Heart left ventricle (tissue), 16 donors: Measurements from ENCODE around the gene MGAT4A. TPM values are rescaled to one million over a fixed set of nuclear protein-coding genes. Genes with fewer than 3 reads are reported as not detected.

Source experiments
- ATAC-seq, 4 donors: fragments of 200-7000 bp; cut with Tn5 transposase; one replicate each; pipeline ENCODE4 v1.9.1; 2020 to 2022; ENCODE audit warnings: moderate library complexity in 4 of 4, mild to moderate bottlenecking in 3 of 4, moderate number of reproducible peaks in 1 of 4
- DNase-seq, 5 donors: peaks; one replicate each; pipeline ENCODE4 v3.0.0-alpha.2; 2020
- H3K27ac ChIP-seq, 12 donors: fragments of 200-600 bp; sonication (generic) in 4 of 12; one replicate each; pipeline versions ENCODE4 v1.5.0 to v1.8.0; 2016 to 2022; ENCODE audit warnings: mild to moderate bottlenecking in 2 of 12
- H3K27me3 ChIP-seq, 9 donors: fragments of 200-600 bp; sonication (generic) in 2 of 9; one replicate each; pipeline versions ENCODE4 v1.5.1 to v1.8.0; 2016 to 2022; ENCODE audit warnings: mild to moderate bottlenecking in 3 of 9
- H3K36me3 ChIP-seq, 9 donors: fragments of 200-600 bp; sonication (generic) in 2 of 9; one replicate each; pipeline versions ENCODE4 v1.5.0 to v1.8.0; 2018 to 2022; ENCODE audit warnings: mild to moderate bottlenecking in 2 of 9
- H3K4me1 ChIP-seq, 12 donors: fragments of 200-600 bp; sonication (generic) in 4 of 12; one replicate each; pipeline versions ENCODE4 v1.5.0 to v1.8.0; 2016 to 2022; ENCODE audit warnings: mild to moderate bottlenecking in 3 of 12
- H3K4me3 ChIP-seq, 12 donors: fragments of 200-600 bp; sonication (generic) in 4 of 12; one replicate each; pipeline versions ENCODE4 v1.5.0 to v1.8.0; 2017 to 2022; ENCODE audit warnings: mild to moderate bottlenecking in 9 of 12, moderate library complexity in 4 of 12
- H3K9me3 ChIP-seq, 12 donors: fragments of 200-600 bp; sonication (generic) in 4 of 12; one replicate each; pipeline versions ENCODE4 v1.5.0 to v1.8.0; 2016 to 2022; ENCODE audit warnings: mild to moderate bottlenecking in 1 of 12
- POLR2A ChIP-seq, 2 donors: fragments of 450-650 bp; IDR thresholded peaks; one replicate each; pipeline ENCODE4 v1.6.1; 2017; ENCODE audit warnings: antibody characterized with exemption in 2 of 2, mild to moderate bottlenecking in 2 of 2, moderate library complexity in 2 of 2
- WGBS, 4 donors: extraction: QIAGEN DNeasy Blood & Tissue Kit in 2 of 4; methylation state at CpG; one replicate each; pipeline versions ENCODE4 v1.1.5 to v1.1.7; 2013 to 2018; 5-methylcytosine and 5-hydroxymethylcytosine counted together
- intact Hi-C, 10 donors: fragments of 100-400 bp; cut with DNase I; formaldehyde crosslinking; loops; one replicate each; pipeline versions ENCODE4 v1.11.1 to v1.14.2; 2022
- polyA plus RNA-seq, 2 donors: library from polyadenylated mRNA; stranded (reverse); fragments of 200-250 nt; gene quantifications; one replicate each; pipeline ENCODE4 v1.2.3, GENCODE V29; 2013
- total RNA-seq, 9 donors: library from RNA; depleted of rRNA in 2 of 9; stranded (reverse); fragments of >200 nt in 2 of 9; fragmentation: NEBNext Ultra II Directional in 3 of 9; extraction: Animal tissue kit (Norgen Biotek cat#: 25700) in 3 of 9; gene quantifications; one replicate each; pipeline versions ENCODE4 v1.1.0 to v1.2.4, GENCODE V29; 2016 to 2023
- TF ChIP-seq, protein P1 (sequence below), 12 donors: fragments of 200-600 bp; sonication (generic) in 4 of 12; IDR thresholded peaks; one replicate each; pipeline versions ENCODE4 v1.5.0 to v1.8.0; 2018 to 2022; ENCODE audit warnings: antibody characterized with exemption in 12 of 12, mild to moderate bottlenecking in 5 of 12
- donor health status: ischemic (EF 13 %, LVEDD 7.1; RV severe dilation, severe dysfunction).
- donor health status: healthy with polysubstance abuse.
- donor health status: DM: no; HTN: yes; CAD: no.
- donor health status: DM: no; HTN: no; CAD: no.
- donor health status: ischemic (EF 25% LVEDD 6.9; RV normal size, moderate dysfunction).
- donor health status: ischemic (EF 25% LVEDD 5.7; RV mildly dilated, moderate dysfunction).
- donor health status: healthy.
- donor health status: DM: yes; HTN: yes; CAD: no.
- donor health status: ischemic (EF 35%, LVEDD 5.7; RV mildly dilated, moderate dysfunction).
- donor health status: nonischemic (EF 11% LVEDD 7.7; RV severe dilation, severe dysfunction).
- donor health status: DM: yes; HTN: yes; CAD: no.
- donor health status: PGD.
- donor health status: ischemic (EF 29% LVEDD 5.4; RV normal size, mild dysfunction).
- donor health status: nonischemic (EF 23%, LVEDD 6.1; RV moderate dilation, normal function).

MGAT4A gene
- total and polyA plus RNA-seq, 11 donors = 4.2 to 45.0 (median 17.7) TPM

- peak overlapping the region in 2 of 12 donors; percentile 14 to 83 for H3K27ac ChIP-seq
- H3K4me1 ChIP-seq = peaks cover 0 to 95% (median 3%) of the 10 kb centered on the region in 12 donors
- no peaks in the 10 kb centered on the region for H3K27me3 ChIP-seq
- H3K4me3 ChIP-seq = no peak overlapping the region
- 87 to 91% (median 90%) methylated on average over 4 of the region's 4 CpGs for WGBS, 4 donors
- intact Hi-C loops = no loop called here
- no peak for TF ChIP-seq POLR2A (IDR thresholded peaks at IDR 0.05)
- TF ChIP-seq, protein P1, sequence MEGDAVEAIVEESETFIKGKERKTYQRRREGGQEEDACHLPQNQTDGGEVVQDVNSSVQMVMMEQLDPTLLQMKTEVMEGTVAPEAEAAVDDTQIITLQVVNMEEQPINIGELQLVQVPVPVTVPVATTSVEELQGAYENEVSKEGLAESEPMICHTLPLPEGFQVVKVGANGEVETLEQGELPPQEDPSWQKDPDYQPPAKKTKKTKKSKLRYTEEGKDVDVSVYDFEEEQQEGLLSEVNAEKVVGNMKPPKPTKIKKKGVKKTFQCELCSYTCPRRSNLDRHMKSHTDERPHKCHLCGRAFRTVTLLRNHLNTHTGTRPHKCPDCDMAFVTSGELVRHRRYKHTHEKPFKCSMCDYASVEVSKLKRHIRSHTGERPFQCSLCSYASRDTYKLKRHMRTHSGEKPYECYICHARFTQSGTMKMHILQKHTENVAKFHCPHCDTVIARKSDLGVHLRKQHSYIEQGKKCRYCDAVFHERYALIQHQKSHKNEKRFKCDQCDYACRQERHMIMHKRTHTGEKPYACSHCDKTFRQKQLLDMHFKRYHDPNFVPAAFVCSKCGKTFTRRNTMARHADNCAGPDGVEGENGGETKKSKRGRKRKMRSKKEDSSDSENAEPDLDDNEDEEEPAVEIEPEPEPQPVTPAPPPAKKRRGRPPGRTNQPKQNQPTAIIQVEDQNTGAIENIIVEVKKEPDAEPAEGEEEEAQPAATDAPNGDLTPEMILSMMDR (IDR thresholded peaks at IDR 0.05) = no peak
- ATAC-seq (peak in 3 of 4 donors; percentile 23 to 45 (median 38)), DNase-seq (no peak)
- H3K9me3 ChIP-seq = no peaks in the 10 kb centered on the region
- H3K36me3 ChIP-seq = no peaks in the 10 kb centered on the region
Measured at GRCh38 chr2:98764499-98764898, 33.6 kb upstream of the MGAT4A start.

- Histone ChIP-seq H3K27ac (peak overlapping the region in 2 of 12 donors; percentile 14 to 83), H3K4me1 (peaks cover 0 to 95% (median 0%) of the 10 kb centered on the region in 12 donors), H3K36me3 (no peaks in the 10 kb centered on the region), H3K4me3 (no peak overlapping the region), H3K27me3 (no peaks in the 10 kb centered on the region), H3K9me3 (no peaks in the 10 kb centered on the region)
- DNase-seq (no peak), ATAC-seq (no peak)
- intact Hi-C loops = no loop called here
- no peak for TF ChIP-seq POLR2A (IDR thresholded peaks at IDR 0.05)
- TF ChIP-seq, protein P1 (IDR thresholded peaks at IDR 0.05) = no peak
- WGBS, 4 donors = 81 to 87% (median 84%) methylated on average over 6 of the region's 6 CpGs
Measured at GRCh38 chr2:98763209-98763951, 32.4 kb upstream of the MGAT4A start.

GRCh38 chr2:98761909-98762308, 31.0 kb upstream of the MGAT4A start:
- H3K4me3 ChIP-seq = no peak overlapping the region
- intact Hi-C loops = no loop called here
- TF ChIP-seq POLR2A (IDR thresholded peaks at IDR 0.05) = no peak
- TF ChIP-seq, protein P1 (IDR thresholded peaks at IDR 0.05) = no peak
- no peaks in the 10 kb centered on the region for H3K36me3 ChIP-seq
- no peaks in the 10 kb centered on the region for H3K9me3 ChIP-seq
- WGBS, 4 donors = 85 to 91% (median 88%) methylated on average over 6 of the region's 6 CpGs
- no peaks in the 10 kb centered on the region for H3K27me3 ChIP-seq
- peaks cover 0 to 95% (median 9%) of the 10 kb centered on the region in 12 donors for H3K4me1 ChIP-seq
- DNase-seq = no peak
- ATAC-seq = no peak
- H3K27ac ChIP-seq = peak overlapping the region in 2 of 12 donors; percentile 14 to 85

DNA sequence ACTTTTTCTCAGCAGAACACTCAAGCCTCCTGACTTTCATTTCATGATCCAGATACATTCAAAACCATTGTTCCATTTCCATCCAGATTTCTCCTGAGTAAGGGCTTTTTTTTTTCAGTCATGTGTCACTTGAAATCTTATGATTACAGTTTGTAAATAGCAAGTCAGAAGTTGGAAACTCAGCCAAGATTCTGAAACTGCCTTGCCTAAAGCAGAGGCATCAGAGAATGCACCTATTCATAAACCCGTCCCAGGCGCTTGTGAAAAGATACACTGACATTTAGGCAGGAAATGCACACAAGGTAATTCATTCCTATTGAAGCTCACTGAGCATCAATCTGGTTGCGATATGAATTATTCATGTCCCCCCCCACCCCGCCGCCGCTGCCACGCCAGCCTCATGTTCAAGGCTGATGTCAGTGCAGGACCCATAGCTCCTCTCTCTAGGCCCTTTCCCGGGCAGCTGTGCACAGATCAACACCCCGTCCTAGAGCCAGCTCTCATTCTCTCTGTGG, 30.4 kb upstream of the MGAT4A start:
- DNase-seq (no peak), ATAC-seq (no peak)
- Histone ChIP-seq H3K27me3 (no peaks in the 10 kb centered on the region), H3K36me3 (no peaks in the 10 kb centered on the region), H3K4me1 (peaks cover 0 to 92% (median 9%) of the 10 kb centered on the region in 12 donors), H3K4me3 (no peak overlapping the region), H3K27ac (peak overlapping the region in 2 of 12 donors; percentile 14 to 85), H3K9me3 (no peaks in the 10 kb centered on the region)
- no peak for TF ChIP-seq POLR2A (IDR thresholded peaks at IDR 0.05)
- TF ChIP-seq, protein P1 (IDR thresholded peaks at IDR 0.05) = no peak
- intact Hi-C loops = no loop called here
- 56 to 64% (median 62%) methylated on average over 9 of the region's 9 CpGs for WGBS, 4 donors
